Measurements from ENCODE around the gene RNF214. TPM values are rescaled to one million over a fixed set of nuclear protein-coding genes. Genes with fewer than 3 reads are reported as not detected.
A peak's percentile ranks its signal among the peaks of the same experiment; 100 is the strongest.

Gene RNF214
- total and polyA plus RNA-seq, 2 of the 13 experiments (the other 11 are each of a cell fraction or from before 2014, with no cell fraction given) = 10.7 to 12.6 TPM

- TF ChIP-seq, protein P1, sequence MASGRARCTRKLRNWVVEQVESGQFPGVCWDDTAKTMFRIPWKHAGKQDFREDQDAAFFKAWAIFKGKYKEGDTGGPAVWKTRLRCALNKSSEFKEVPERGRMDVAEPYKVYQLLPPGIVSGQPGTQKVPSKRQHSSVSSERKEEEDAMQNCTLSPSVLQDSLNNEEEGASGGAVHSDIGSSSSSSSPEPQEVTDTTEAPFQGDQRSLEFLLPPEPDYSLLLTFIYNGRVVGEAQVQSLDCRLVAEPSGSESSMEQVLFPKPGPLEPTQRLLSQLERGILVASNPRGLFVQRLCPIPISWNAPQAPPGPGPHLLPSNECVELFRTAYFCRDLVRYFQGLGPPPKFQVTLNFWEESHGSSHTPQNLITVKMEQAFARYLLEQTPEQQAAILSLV (CRISPR knock-in tag; IDR thresholded peaks at IDR 0.05; ENCODE audit: borderline replicate concordance) = no peak
- TF ChIP-seq, protein P2, sequence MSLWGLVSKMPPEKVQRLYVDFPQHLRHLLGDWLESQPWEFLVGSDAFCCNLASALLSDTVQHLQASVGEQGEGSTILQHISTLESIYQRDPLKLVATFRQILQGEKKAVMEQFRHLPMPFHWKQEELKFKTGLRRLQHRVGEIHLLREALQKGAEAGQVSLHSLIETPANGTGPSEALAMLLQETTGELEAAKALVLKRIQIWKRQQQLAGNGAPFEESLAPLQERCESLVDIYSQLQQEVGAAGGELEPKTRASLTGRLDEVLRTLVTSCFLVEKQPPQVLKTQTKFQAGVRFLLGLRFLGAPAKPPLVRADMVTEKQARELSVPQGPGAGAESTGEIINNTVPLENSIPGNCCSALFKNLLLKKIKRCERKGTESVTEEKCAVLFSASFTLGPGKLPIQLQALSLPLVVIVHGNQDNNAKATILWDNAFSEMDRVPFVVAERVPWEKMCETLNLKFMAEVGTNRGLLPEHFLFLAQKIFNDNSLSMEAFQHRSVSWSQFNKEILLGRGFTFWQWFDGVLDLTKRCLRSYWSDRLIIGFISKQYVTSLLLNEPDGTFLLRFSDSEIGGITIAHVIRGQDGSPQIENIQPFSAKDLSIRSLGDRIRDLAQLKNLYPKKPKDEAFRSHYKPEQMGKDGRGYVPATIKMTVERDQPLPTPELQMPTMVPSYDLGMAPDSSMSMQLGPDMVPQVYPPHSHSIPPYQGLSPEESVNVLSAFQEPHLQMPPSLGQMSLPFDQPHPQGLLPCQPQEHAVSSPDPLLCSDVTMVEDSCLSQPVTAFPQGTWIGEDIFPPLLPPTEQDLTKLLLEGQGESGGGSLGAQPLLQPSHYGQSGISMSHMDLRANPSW (CRISPR knock-in tag; IDR thresholded peaks at IDR 0.05; ENCODE audit: borderline replicate concordance) = no peak
- no peak for TF ChIP-seq ZNF788 (CRISPR knock-in tag; IDR thresholded peaks at IDR 0.05; ENCODE audit: borderline replicate concordance)
- TF ChIP-seq ZBTB38 (CRISPR knock-in tag; IDR thresholded peaks at IDR 0.05) = peak; percentile 31; the same call in 1 of the 2 replicates
- no peak; the same call in 1 of the 2 replicates for TF ChIP-seq TAF1 (CRISPR knock-in tag; IDR thresholded peaks at IDR 0.05)
- TF ChIP-seq ZNF550 (CRISPR knock-in tag; IDR thresholded peaks at IDR 0.05; ENCODE audit: borderline replicate concordance) = no peak
- no peak for TF ChIP-seq U2AF1 (optimal IDR thresholded peaks at IDR 0.05; ENCODE audit: low read depth, low read length)
- TF ChIP-seq RBFOX2 (IDR thresholded peaks at IDR 0.05; ENCODE audit: low read depth, low read length) = no peak
- TF ChIP-seq, protein P3, sequence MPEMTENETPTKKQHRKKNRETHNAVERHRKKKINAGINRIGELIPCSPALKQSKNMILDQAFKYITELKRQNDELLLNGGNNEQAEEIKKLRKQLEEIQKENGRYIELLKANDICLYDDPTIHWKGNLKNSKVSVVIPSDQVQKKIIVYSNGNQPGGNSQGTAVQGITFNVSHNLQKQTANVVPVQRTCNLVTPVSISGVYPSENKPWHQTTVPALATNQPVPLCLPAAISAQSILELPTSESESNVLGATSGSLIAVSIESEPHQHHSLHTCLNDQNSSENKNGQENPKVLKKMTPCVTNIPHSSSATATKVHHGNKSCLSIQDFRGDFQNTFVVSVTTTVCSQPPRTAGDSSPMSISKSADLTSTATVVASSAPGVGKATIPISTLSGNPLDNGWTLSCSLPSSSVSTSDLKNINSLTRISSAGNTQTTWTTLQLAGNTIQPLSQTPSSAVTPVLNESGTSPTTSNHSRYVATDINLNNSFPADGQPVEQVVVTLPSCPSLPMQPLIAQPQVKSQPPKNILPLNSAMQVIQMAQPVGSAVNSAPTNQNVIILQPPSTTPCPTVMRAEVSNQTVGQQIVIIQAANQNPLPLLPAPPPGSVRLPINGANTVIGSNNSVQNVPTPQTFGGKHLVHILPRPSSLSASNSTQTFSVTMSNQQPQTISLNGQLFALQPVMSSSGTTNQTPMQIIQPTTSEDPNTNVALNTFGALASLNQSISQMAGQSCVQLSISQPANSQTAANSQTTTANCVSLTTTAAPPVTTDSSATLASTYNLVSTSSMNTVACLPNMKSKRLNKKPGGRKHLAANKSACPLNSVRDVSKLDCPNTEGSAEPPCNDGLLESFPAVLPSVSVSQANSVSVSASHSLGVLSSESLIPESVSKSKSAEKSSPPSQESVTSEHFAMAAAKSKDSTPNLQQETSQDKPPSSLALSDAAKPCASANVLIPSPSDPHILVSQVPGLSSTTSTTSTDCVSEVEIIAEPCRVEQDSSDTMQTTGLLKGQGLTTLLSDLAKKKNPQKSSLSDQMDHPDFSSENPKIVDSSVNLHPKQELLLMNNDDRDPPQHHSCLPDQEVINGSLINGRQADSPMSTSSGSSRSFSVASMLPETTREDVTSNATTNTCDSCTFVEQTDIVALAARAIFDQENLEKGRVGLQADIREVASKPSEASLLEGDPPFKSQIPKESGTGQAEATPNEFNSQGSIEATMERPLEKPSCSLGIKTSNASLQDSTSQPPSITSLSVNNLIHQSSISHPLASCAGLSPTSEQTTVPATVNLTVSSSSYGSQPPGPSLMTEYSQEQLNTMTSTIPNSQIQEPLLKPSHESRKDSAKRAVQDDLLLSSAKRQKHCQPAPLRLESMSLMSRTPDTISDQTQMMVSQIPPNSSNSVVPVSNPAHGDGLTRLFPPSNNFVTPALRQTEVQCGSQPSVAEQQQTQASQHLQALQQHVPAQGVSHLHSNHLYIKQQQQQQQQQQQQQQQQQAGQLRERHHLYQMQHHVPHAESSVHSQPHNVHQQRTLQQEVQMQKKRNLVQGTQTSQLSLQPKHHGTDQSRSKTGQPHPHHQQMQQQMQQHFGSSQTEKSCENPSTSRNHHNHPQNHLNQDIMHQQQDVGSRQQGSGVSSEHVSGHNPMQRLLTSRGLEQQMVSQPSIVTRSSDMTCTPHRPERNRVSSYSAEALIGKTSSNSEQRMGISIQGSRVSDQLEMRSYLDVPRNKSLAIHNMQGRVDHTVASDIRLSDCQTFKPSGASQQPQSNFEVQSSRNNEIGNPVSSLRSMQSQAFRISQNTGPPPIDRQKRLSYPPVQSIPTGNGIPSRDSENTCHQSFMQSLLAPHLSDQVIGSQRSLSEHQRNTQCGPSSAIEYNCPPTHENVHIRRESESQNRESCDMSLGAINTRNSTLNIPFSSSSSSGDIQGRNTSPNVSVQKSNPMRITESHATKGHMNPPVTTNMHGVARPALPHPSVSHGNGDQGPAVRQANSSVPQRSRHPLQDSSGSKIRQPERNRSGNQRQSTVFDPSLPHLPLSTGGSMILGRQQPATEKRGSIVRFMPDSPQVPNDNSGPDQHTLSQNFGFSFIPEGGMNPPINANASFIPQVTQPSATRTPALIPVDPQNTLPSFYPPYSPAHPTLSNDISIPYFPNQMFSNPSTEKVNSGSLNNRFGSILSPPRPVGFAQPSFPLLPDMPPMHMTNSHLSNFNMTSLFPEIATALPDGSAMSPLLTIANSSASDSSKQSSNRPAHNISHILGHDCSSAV (CRISPR knock-in tag; IDR thresholded peaks at IDR 0.05; ENCODE audit: borderline replicate concordance) = no peak
- TF ChIP-seq, protein P4, sequence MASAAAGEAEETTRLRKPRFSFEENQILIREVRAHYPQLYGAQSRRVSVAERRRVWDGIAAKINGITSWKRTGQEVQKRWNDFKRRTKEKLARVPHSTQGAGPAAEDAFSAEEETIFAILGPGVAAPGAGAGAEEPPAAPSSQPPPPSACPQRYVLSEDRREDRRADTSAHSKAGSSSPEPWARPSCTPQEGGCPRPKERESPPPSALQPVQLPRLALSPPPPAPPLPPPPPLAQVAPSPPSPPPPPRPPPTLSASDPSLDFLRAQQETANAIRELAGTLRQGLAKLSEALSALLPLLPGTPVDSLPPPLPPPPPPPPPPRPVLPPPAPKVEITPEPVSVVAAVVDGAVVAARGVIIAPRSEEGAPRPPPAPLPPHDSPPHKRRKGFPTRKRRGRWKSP (CRISPR knock-in tag; IDR thresholded peaks at IDR 0.05) = no peak; the same call in 1 of the 2 replicates
- no peak for TF ChIP-seq ZMAT5 (CRISPR knock-in tag; IDR thresholded peaks at IDR 0.05; ENCODE audit: borderline replicate concordance, low read depth)
- no peak for TF ChIP-seq MAZ (IDR thresholded peaks at IDR 0.05; ENCODE audit: borderline replicate concordance, low read depth, low read length)
- no peak for TF ChIP-seq MAZ (CRISPR knock-in tag; IDR thresholded peaks at IDR 0.05; ENCODE audit: low read depth)
- no peak for TF ChIP-seq RELA (CRISPR knock-in tag; IDR thresholded peaks at IDR 0.05)
Measured at GRCh38 chr11:117299351-117300282, 67.1 kb downstream of the RNF214 start (continued).

Measured in HepG2 (cell line).